NCI-H2227 (cell line): Measurements from ENCODE around the gene RIC1.
"Not testable (repeated sequence)": the region's sequence is repeated elsewhere in the genome, so short reads cannot be mapped to it uniquely, and the experiment has no call there.

Experiments used
- DNase-seq: peaks from one replicate; lab custom pipeline; 2025; ENCODE audit not compliant: unreplicated experiment; lab: John Stamatoyannopoulos, UW

Gene RIC1

GRCh38 chr9:5720151-5720550 is 91.2 kb downstream of the RIC1 start:
- no peak for DNase-seq

GRCh38 chr9:5721279-5722087 is 92.6 kb downstream of the RIC1 start:
- no peak for DNase-seq

GRCh38 chr9:5722679-5723078 is 93.8 kb downstream of the RIC1 start:
- DNase-seq, result not testable (repeated sequence)

- DNase-seq, result no peak
Observed at GRCh38 chr9:5735072-5735471, 106.2 kb downstream of the RIC1 start.

GRCh38 chr9:5736563-5737346 is 107.8 kb downstream of the RIC1 start:
- DNase-seq, result no peak

- DNase-seq, result no peak
Observed at GRCh38 chr9:5743109-5743508, 114.2 kb downstream of the RIC1 start.

GRCh38 chr9:5748438-5748837 is 119.5 kb downstream of the RIC1 start:
- no peak for DNase-seq

GRCh38 chr9:5749306-5749705 is 120.4 kb downstream of the RIC1 start:
- DNase-seq, result no peak

- DNase-seq, result no peak
Observed at GRCh38 chr9:5750569-5750968, 121.7 kb downstream of the RIC1 start.

GRCh38 chr9:5756633-5757032 is 127.7 kb downstream of the RIC1 start:
- no peak for DNase-seq

GRCh38 chr9:5760338-5760737 is 131.4 kb downstream of the RIC1 start:
- DNase-seq, result no peak

GRCh38 chr9:5762421-5762820 is 133.5 kb downstream of the RIC1 start:
- no peak for DNase-seq

GRCh38 chr9:5764130-5764868 is 135.4 kb downstream of the RIC1 start:
- DNase-seq, result no peak

GRCh38 chr9:5767968-5768932 is 139.3 kb downstream of the RIC1 start:
- no peak for DNase-seq

- DNase-seq, result no peak
Observed at GRCh38 chr9:5773324-5773999, 144.6 kb downstream of the RIC1 start.

GRCh38 chr9:5778805-5779204 is 149.9 kb downstream of the RIC1 start:
- peak; percentile 19 for DNase-seq

GRCh38 chr9:5779705-5780218 is 150.9 kb downstream of the RIC1 start:
- not testable (repeated sequence) for DNase-seq

- DNase-seq, result not testable (repeated sequence)
Observed at GRCh38 chr9:5783420-5783819, 154.5 kb downstream of the RIC1 start.

GRCh38 chr9:5783982-5784381 is 155.1 kb downstream of the RIC1 start:
- DNase-seq, result no peak
